ENCODE results near the gene TTC33.

- TF ChIP-seq CTCF (IDR thresholded peaks at IDR 0.05), result no peak
- no peak for TF ChIP-seq EZH2 (IDR thresholded peaks at IDR 0.05; ENCODE audit: borderline replicate concordance, insufficient read depth, low read depth, low read length, poor library complexity, severe bottlenecking)
These were observed 275.8 kb downstream of the TTC33 start for GRCh38 chr5:40479939-40480338.
